LoVo (cell line): ENCODE measurements around the gene GPR61.
A peak's percentile ranks its signal among the peaks of the same experiment; 100 is the strongest.

Source experiments
- DNase-seq: peaks from one replicate; pipeline ENCODE4 v3.0.0-alpha.2; 2016; ENCODE audit warnings: low spot score

Gene GPR61

GRCh38 chr1:109535971-109536491, 3.6 kb upstream of the GPR61 start:
- DNase-seq, result no peak

GRCh38 chr1:109537450-109538178, 2.1 kb upstream of the GPR61 start:
- DNase-seq, result no peak

GRCh38 chr1:109538827-109539555, 681 bp upstream of the GPR61 start:
- no peak for DNase-seq

- no peak for DNase-seq
These were observed 1.4 kb downstream of the GPR61 start for GRCh38 chr1:109541102-109541501.

GRCh38 chr1:109542657-109543056, 3.0 kb downstream of the GPR61 start:
- DNase-seq, result no peak

- DNase-seq, result no peak
These were observed 3.8 kb downstream of the GPR61 start for GRCh38 chr1:109543283-109543987.

GRCh38 chr1:109543988-109544735, 4.5 kb downstream of the GPR61 start:
- no peak for DNase-seq

- DNase-seq, result peak; percentile 93
These were observed 6.8 kb downstream of the GPR61 start for GRCh38 chr1:109546311-109547109.

GRCh38 chr1:109547463-109548320, 8.0 kb downstream of the GPR61 start:
- DNase-seq, result no peak

GRCh38 chr1:109548321-109549267, 8.9 kb downstream of the GPR61 start, which contains the start of gene GNAI3:
Gene GNAI3 (plus strand): TSS chr1:109548615. CDS start chr1:109548721, 106 bp downstream.
- peak; percentile 95 for DNase-seq

GRCh38 chr1:109556563-109556962, 16.9 kb downstream of the GPR61 start:
- DNase-seq, result no peak

- no peak for DNase-seq
These were observed 17.8 kb downstream of the GPR61 start for GRCh38 chr1:109557520-109557919.

GRCh38 chr1:109559995-109560394, 20.3 kb downstream of the GPR61 start:
- no peak for DNase-seq

- DNase-seq, result no peak
These were observed 24.7 kb downstream of the GPR61 start for GRCh38 chr1:109564194-109564878.

- no peak for DNase-seq
These were observed 25.6 kb downstream of the GPR61 start for GRCh38 chr1:109565241-109565640.

GRCh38 chr1:109566982-109567381, 27.3 kb downstream of the GPR61 start:
- no peak for DNase-seq

GRCh38 chr1:109567877-109568672, 28.4 kb downstream of the GPR61 start:
- no peak for DNase-seq
